HG03469 (cell line): ENCODE measurements around the gene TAGLN2.
A peak's percentile ranks its signal among the peaks of the same experiment; 100 is the strongest.
"Not testable (repeated sequence)": the region's sequence is repeated elsewhere in the genome, so short reads cannot be mapped to it uniquely, and the experiment has no call there.

Source experiments
- ATAC-seq: cut with Tn5 transposase; IDR thresholded peaks from one replicate; pipeline ENCODE4 v1.9.1; 2021; ENCODE audit warnings: mild to moderate bottlenecking, moderate library complexity, moderate number of reproducible peaks; ENCODE audit not compliant: unreplicated experiment

Gene TAGLN2

GRCh38 chr1:159906960-159907359, 18.3 kb downstream of the TAGLN2 start:
- ATAC-seq, result no peak

GRCh38 chr1:159904036-159904435, 21.3 kb downstream of the TAGLN2 start:
- not testable (repeated sequence) for ATAC-seq

- no peak for ATAC-seq
These were observed 22.8 kb downstream of the TAGLN2 start for GRCh38 chr1:159902541-159902940.

- no peak for ATAC-seq
These were observed 24.4 kb downstream of the TAGLN2 start for GRCh38 chr1:159900755-159901360.

- ATAC-seq, result no peak
These were observed 25.1 kb downstream of the TAGLN2 start, which contains the start of gene CFAP45 for GRCh38 chr1:159900086-159900680. Gene CFAP45 (minus strand): TSS chr1:159900165. CDS start chr1:159900098, 67 bp downstream.

GRCh38 chr1:159899634-159900033, 25.7 kb downstream of the TAGLN2 start:
- ATAC-seq, result not testable (repeated sequence)

GRCh38 chr1:159898527-159898926, 26.8 kb downstream of the TAGLN2 start:
- ATAC-seq, result no peak

- no peak for ATAC-seq
These were observed 27.3 kb downstream of the TAGLN2 start for GRCh38 chr1:159897962-159898361.

GRCh38 chr1:159896546-159896930, 28.8 kb downstream of the TAGLN2 start:
- no peak for ATAC-seq

GRCh38 chr1:159895836-159896545, 29.3 kb downstream of the TAGLN2 start:
- ATAC-seq, result no peak

- ATAC-seq, result no peak
These were observed 30.0 kb downstream of the TAGLN2 start for GRCh38 chr1:159895286-159895685.

GRCh38 chr1:159892944-159893343, 32.4 kb downstream of the TAGLN2 start:
- ATAC-seq, result no peak

- peak; percentile 62 for ATAC-seq
These were observed 33.8 kb downstream of the TAGLN2 start for GRCh38 chr1:159891275-159892157.

GRCh38 chr1:159890390-159890789, 34.9 kb downstream of the TAGLN2 start:
- ATAC-seq, result no peak

GRCh38 chr1:159889821-159890252, 35.5 kb downstream of the TAGLN2 start:
- ATAC-seq, result peak; percentile 84

GRCh38 chr1:159889202-159889601, 36.1 kb downstream of the TAGLN2 start:
- ATAC-seq, result no peak

- ATAC-seq, result no peak
These were observed 41.0 kb downstream of the TAGLN2 start for GRCh38 chr1:159884296-159884695.

- no peak for ATAC-seq
These were observed 42.2 kb downstream of the TAGLN2 start for GRCh38 chr1:159883134-159883533.

GRCh38 chr1:159882527-159882862, 42.8 kb downstream of the TAGLN2 start:
- ATAC-seq, result no peak

- ATAC-seq, result no peak
These were observed 43.4 kb downstream of the TAGLN2 start for GRCh38 chr1:159881622-159882526.
